Right kidney (tissue), 1 donor: ENCODE measurements around the gene MPPED1.

Experiments used
- DNase-seq: peaks from one replicate; pipeline ENCODE4 v3.0.0-alpha.2; 2016

Gene MPPED1

DNA sequence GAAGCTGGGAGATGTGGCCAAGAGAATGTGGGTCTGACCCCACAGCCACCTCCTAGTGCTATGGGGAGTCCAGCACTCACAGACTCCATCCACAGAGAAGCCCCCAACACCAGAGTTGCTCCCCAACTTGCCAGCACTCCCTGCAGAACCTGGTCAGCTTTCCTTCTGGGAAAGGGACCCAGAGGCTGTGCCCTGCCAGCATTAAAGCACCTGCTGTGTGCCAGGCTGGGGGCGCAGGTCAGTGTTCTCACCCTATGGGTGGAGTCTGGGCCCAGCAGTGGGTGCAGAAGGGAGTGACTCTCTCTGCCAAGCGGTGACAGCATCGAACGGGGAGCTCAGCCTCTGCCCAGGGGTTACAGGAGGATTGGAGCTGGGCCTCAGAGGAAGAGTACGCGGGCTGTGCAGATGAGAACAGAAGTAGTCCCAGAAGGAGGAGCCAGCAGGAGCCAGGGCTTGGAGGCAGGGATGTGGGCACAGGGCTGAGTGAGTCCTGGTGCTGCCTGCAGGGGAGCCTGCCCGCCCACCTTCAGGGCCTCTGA lies 114.4 kb downstream of the MPPED1 start:
- no peak for DNase-seq

DNA sequence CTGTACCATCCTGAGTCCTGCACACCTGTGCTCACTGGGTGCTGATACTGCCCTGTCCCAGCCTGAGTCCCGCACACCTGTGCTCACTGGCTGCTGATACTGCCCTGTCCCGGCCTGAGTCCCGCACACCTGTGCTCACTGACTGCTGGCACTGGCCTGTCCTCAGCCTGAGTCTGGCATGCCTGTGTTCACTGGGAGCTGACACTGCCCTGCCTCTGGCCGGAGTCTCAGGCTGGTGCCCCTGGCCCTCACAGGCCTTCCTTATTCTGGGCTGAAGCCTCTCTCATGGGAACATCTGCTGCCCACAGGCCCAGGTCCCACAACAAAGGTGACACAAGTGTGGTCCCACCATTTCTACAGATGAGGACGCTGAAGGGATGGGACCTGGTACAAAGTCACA lies 115.1 kb downstream of the MPPED1 start:
- DNase-seq = no peak

DNA sequence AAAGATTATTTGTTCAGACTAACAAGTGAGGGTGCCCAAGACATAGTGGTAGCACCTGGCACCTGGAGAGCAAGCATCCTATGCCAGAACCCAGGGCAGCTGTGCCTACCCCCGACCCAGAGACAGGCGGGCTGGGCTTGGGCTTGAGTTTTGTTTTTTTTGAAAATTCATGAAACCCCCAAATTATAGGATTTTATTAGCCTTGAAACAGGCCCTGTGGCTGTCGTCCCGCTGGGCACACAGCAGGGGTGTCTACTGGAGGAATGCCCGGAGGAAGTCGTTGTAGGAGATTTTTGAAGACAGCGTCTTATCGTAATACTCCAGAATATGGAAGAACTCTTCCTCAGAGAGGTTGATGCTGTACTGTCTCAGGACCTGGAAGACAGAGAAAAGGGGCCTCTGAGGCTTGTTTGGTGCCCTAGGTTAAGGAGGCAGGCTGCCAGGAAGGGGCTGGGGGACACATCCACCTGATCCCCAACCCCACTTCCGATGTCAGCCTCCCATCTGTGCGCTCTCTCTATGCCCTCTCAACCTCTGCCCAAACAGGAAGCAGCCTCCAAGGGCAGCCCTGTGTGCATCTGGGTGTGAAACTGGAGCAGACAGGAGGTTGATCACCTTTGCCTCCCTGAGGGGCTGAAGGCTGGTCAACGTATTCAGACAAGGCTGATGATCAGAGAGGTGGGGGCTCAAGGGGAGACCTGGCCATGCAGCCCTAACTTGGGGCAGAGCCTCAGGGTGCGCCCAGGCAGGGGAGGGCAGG lies 117.0 kb downstream of the MPPED1 start:
- no peak for DNase-seq

DNA sequence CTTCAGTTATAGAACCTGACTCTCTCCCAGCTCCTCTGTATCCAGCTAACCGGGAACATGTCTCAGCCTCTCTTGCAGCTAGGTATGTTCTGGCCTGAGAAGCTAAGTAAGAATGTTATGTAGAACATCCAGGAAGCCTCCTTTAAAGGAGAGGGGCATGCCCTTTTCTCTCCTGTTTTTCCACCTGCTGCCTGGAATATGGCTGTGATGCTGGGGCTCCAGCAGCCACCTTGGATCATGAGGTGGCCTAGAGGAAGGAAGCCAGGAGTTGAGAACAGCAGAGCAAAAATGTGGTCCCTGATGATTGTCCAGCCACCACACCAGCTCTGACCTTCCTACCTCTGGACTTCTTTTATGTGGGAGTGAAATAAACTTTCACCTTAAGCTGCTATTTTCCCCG lies 117.6 kb downstream of the MPPED1 start:
- DNase-seq = no peak

DNA sequence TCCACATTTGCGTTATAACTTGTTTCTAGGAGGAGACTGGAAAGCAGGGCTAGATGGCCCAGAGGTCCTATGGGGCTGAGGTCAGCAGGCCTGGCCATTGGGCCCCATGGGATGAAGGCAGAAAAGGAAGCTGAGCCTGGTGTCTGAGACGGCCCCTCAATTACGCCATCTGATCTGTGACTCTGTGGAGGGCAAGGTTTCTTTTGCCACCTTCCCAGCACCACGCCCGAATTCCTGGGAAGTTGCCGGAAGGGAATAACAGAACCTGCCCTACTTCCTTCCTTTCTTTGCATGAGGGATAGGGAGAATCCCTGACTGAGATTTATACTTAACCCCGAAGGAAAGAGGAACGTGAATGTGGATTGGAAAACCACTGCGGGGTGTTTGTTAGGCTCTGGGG lies 118.1 kb downstream of the MPPED1 start:
- no peak for DNase-seq

DNA sequence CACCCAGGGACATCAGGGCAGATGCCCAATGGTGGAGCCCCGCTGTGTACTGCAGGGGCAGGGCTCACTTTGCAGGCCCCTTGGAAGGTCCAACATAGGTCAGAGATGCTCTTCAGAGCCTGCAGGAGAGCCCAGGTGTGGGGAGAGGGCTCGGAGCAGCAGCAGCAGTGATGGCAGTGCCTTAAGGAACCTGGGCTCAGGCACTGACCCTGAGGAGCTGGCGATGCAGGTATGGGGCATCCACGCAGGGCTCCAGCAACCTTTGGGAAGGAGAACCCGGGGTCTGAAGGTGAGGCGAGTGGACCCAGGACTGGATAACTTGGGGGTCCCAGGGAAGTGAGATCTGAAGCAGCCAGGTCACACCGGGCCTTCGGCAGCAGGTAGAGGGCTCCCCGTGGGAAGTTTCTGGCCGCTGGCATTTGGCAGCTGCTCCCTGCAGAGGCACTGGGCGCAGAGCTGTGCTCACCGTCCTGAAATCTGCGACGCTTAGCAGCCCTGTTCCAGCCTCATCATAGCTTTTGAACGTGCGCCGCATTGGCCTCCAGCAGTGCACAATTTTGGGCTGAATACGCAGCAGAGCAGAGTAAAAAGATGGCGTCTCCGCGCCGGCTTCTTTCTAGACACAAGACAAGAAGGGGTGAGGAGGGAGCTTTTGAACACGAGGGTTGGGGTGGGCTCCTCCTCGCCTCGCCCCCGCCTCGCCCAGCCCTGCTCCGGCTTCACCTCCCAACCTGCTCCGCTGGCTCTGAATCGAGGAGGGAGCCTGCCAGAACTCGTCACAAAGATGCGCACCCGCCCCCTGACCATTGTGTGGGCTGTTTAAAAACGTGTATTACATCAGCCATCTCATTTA lies 118.8 kb downstream of the MPPED1 start:
- DNase-seq = no peak

DNA sequence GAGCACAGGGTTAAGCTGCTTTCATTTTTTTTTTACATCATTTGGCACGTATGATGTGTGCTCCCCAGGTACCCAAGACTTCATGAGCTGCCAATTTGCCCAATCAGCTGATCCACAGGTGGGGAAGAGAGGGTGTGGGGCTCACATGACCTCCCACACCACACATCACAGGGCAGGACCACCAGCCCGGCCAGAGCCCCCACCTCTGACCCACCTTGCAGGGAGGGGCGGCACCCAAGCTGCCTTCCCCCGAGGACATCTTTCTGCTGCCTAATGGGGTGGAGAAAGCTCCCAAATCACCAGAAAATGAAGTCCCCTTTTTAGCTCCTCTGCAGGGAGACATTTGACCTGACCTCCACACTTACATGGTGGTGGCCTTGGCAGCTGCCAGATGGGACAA lies 119.8 kb downstream of the MPPED1 start:
- DNase-seq = no peak

DNA sequence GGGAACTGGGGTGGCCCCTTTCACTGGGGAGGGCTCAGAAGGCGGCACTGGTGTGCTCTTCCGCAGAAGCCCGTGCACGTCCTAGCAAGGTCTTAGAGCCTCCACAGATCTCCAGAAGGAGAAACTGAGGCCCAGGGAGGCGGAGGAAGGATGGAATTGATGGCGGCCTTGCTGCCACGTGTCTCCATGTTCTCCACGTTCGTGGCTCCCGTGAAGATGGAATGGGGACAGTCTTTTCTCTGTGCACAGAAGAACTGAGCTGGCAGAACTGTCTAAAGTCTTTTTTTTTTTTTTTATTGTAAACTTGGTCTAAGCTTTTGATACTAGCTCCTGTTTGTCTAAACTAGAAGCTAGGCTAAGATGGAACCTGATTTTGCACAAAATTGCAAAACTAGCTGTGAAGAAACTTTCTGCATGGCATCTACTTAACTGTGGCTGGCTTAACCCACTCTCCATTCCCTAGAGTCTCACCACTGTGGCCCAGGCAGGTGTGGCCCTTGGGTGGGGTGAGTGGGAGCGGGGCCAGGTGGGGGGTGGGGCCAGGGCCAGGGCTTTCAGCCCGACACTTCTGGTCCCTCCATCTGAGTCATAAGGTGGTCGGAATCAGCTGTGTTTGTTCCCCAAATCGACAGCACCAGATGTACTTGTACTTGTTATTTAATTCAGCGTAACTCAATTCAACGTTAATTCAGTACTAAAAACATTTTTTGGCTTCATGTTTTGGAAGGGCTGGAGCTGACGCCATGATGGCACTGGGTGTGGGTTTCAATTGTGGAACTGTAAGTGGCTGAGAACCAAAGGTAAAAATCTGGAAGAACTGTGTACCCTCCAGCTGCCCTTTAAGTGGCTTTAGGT lies 120.7 kb downstream of the MPPED1 start:
- no peak for DNase-seq

DNA sequence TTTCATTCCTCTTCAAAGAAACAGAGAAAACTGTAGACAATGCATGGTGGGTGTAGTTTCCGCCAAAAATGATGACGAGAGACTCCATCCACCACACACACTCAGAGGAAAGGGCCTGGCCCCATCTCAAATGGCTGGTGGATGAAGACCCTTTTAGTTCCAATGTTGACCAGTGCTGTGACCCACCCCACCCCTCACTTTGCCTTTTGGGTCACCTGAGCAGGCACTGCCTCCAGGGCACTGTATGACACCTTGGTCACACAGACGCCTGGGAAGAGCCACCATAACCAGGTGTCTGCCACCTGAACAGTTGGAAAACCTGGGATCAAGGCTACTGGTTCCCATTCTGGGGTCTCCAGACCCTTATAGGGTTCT lies 121.3 kb downstream of the MPPED1 start:
- DNase-seq = no peak

DNA sequence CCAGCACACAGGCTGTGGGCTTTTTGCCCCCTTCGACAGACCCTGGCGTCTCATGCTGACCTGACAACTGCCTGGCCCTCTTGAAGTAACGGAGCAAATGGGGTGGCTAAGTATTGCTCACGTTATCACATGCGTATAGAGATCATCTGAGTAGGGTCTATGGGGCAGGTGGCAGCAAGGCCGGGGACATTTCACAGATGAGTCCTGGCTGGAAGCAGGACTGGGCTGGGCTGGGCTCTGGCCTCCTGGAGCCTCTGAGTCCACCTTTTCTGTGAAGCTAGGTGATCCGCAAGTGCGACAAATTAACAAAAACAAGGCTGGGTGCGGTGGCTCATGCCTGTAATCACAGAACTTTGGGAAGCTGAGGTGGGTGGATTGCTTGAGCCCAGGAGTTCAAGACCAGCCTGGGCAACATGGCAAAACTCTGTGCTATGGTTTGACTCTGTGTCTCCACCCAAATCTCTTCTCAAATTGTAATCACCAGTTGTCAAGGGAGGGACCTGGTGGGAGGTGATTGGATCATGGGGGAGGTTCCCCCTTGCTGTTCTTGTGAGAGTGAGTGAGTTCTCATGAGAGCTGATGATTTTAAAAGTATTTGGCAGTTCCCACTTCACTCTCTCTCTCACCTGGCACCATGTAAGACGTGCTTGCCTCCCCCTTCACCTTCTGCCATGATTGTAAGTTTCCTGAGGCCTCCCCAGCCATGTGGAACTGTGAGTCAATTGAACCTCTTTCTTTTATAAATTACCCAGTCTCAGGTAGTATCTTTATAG lies 122.0 kb downstream of the MPPED1 start:
- no peak for DNase-seq

DNA sequence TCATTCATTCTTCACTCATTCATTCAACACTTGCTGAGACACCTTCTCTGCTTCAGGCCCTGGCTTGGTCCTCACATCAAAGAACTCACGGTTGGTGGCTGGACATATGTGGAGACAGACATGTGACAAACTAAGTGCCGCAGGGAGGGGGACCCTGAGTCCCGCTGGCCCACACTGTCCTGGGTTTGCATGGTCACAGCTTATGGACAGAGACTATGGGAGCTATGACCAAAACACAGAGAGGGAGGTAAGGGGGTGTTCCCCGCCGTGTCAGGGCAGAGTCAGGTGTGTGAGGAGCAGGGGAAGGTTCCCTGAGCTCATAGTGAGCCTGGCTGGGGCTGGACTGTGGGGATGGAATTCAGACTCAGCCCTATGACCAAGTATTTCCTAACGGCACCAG lies 123.1 kb downstream of the MPPED1 start:
- no peak for DNase-seq

DNA sequence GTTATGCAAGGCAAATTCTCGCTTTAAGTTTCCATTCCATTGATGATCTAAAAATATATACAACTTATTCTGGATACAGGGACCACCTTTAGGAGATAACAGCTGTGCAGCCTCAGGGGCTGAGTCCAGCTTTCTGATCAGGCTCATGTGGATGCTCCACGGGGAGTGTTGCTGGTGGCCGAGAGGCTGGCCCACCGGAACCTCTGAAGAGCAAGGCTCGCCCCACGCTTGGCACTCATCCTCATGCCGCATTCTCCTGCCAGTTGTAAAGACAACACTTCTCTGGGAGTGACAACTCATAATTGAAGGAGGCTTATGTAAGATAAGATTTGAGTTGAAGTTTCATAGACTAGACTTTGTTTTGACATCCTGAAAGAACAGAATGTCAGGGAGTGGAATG lies 123.5 kb downstream of the MPPED1 start:
- no peak for DNase-seq

DNA sequence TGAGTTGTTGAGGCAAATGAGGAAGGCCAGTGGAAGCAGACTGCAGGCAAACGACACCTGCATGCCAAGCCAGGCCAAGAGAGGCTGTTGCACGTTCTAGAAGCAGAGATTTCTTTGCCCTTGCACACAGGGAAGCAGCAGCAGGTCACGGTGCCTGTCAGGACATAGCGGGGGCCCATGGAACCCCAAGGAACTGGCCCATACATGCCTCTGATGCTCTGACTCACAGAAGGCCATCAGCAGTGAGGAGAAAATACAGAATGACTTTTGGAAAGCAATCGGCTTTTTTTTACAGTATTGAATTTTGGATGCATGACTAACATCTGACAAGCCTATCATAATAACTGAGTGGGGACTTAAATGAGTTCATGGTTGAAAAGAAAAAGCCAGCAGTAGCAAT lies 123.9 kb downstream of the MPPED1 start:
- DNase-seq = no peak

DNA sequence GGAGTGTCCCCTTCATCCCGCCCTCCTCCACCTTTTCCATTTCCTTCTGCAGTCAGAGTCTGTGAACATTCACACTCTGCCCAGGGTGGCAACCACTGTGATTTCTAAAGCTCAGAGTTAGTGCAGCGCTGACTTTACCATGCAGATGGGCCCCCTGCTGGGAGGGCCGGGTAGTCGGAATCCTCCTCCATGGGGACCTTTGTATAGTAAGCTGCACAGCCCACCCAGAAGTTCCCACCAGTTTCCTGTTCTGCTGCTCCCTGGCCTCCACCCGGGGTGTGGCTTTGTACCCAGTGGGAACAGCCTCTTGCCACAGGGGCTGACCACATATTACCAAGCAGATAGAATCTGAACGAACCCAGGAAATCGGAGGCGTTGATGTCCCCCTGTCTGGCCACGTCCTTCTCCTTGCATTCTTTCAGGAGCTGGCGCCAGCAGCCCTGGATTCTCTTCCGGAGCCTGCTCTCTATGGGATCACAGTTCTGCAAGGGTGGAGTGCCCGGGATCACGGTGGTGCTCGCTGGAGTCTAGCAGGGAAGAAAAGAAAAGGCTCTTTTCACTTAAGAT lies 125.3 kb downstream of the MPPED1 start:
- DNase-seq = no peak

DNA sequence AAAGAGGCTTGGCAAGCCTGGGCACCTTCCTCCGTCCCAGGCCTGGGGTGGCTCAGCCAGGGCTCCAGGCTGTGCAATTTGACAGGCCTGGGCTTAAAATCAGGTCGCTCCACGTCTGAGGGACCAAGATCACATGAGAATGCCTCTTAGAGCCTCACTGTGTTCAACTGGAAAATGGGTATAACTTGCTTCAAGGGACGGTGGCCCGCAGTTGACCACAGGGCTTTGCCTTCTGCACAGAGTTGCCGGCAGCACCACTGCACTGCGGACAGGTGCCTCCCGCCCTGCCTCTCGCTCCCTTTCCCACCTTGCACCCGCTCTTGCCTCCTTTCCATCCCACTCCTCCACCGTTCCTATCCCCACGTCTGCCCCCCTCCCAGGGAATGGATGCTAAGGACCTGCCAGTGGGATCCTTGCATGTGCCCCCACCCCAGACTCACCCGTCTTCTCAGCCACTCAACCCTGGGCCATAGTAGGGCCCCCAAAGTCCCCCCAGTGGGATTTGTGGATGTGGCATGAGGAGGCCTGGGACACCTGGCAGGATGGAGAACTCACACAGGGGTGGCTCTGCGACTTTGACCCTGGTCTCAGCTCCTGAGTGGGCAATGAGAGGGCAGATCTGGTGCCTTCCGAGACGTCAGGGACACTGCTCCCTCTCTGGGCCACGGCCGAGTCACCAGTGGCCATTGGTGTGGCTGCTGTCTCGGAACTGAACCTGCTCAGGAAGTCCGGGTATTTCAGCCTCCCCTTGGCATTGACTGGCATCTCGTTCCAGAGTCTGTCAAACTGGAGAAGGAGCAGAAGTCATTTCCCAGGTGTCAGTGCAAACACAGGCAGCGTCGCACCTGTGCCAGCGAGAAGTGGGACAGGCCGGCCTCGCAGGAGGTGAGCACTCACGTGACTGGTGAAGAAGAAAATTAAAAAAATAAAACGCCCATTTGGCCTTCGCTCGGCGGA lies 128.0 kb downstream of the MPPED1 start:
- no peak for DNase-seq

DNA sequence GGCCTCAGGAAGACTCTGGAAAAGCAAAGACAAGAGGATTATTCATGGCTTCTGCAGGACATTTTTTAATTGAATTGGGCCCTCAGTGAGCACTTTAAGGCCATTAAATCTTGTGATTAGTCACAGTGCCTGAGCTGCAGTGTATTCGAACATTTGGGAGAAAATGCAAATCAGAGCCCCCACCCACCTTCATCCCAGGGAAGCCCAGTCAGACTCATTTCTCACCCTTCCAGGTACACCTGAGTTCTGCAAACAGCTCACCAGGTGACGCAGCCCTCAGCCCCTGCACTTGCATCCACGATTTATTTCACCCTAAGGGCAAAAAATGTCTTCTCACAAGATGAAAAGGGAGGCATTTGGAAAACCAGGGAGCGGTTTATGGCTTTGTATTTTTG lies 128.7 kb downstream of the MPPED1 start:
- DNase-seq = no peak

DNA sequence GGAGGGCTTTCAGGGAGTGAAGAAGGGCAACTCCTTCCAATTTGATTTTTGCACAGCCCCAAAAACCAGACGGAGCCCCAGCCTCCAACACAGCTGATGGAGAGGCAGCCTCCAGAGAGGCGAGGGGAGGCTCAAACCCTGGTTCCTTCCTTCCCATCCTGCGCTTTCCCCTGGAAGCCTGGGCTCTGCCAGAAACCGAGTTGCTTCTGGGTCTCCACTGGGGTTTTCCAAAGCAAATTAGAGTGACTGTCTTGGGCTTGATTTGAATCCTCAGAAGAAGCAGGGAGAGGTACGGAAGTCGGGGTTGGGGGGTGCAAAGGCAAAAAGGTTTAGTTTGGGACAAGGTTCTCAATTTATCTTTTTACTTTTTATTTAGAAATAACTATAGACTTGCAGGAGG lies 129.2 kb downstream of the MPPED1 start:
- DNase-seq = no peak

DNA sequence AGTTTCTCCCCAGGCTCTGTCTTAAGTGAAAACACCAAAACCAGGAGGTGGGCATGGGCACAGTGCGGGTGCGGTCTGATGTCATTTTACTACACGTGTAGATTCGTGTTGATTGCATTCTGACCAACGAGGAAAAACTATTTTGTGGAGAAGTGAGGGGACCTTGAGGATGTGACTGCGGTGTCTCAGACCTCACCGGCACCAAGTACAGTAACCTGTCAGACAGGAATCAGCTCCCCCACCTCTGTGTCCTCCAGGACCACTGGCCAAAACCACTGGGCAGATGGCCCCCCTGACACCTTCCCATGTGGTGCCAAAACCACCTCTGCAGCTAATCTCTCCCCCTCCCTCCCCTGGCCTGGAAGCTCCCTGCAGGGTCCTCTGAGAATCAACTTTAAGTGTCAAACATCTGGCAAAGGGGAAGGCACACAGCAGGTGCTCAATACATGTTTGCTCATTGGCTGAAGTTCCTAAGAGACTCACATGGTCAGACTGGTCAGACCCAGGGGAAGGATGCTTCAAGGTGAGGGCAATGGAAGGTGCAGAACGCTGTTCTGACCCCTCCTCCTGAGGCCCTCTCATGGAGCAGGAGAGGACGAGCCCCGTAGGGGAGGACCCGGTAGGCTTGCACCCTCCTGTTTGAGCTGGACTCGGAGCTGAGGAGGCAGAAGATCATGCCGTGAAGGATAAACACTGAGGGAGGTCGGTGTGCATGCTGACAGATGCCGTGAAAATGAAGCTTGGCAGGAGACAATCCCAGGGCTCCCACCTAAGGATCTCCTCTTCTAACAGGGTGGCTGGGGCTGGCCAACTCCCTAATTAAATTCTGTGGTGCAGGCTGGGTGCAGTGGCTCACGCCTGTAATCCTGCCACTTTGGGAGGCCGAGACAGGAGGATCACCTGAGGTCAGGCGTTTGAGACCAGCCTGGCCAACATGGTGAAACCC lies 129.9 kb downstream of the MPPED1 start:
- DNase-seq = no peak
